Endothelial cell of umbilical vein (primary cell): ENCODE data around the gene PRKAR1B. TPM values are rescaled to one million over a fixed set of nuclear protein-coding genes. Genes with fewer than 3 reads are reported as not detected.

ENCODE experiments used
- BruUV-seq: library from RNA; stranded (reverse); fragments of 400-500 nt; replicated peaks from 2 replicates; lab custom pipeline; 2021; lab: Mats Ljungman, UMichigan
- CTCF ChIA-PET: fragments of 300-600, 350-600 bp; sonication (Branson Sonifier 250); formaldehyde crosslinking; loops from one replicate; lab custom pipeline; 2021; ENCODE audit warnings: antibody characterized with exemption, inconsistent platforms; lab: Charles Lee
- POLR2A ChIA-PET: fragments of 300-600, 350-600 bp; sonication (Branson Sonifier 250); formaldehyde crosslinking; loops from one replicate; lab custom pipeline; 2021; ENCODE audit warnings: antibody characterized with exemption, inconsistent platforms; lab: Charles Lee
- DNase-seq: peaks from one replicate; pipeline ENCODE4 v3.0.0-alpha.2; 2011; ENCODE audit warnings: low read depth, low spot score
- FAIRE-seq: peaks from 2 replicates; lab custom pipeline; 2011; peaks lifted over from hg19 to GRCh38; lab: Jason Lieb, UNC
- H2AFZ ChIP-seq: 2 replicates; pipeline ENCODE4 v1.6.0; 2012; ENCODE audit warnings: low read depth, low read length, control low read depth, inconsistent platforms
- H3K27ac ChIP-seq: 2 replicates; pipeline ENCODE4 v1.5.1; 2011; ENCODE audit warnings: low read depth, mild to moderate bottlenecking, control low read depth, low read length, moderate library complexity; ENCODE audit not compliant: insufficient read depth
- H3K27me3 ChIP-seq, 2 experiments: 2 replicates each; pipeline versions ENCODE4 v1.6.0 to v1.6.1; 2011; ENCODE audit warnings: low read length in 2 of 2, mixed read lengths in 1 of 2; ENCODE audit not compliant: control insufficient read depth in 2 of 2, insufficient read depth in 2 of 2
- H3K36me3 ChIP-seq, 2 experiments: 2 replicates in 1 of 2; 3 replicates in 1 of 2; pipeline ENCODE4 v1.5.1; 2011; ENCODE audit warnings: low read length in 2 of 2, mild to moderate bottlenecking in 1 of 2, moderate library complexity in 1 of 2; ENCODE audit not compliant: control insufficient read depth in 2 of 2, insufficient read depth in 2 of 2; ENCODE audit errors: extremely low read depth in 1 of 2
- H3K4me1 ChIP-seq: 3 replicates; pipeline ENCODE4 v1.5.1; 2011; ENCODE audit warnings: mild to moderate bottlenecking, low read length; ENCODE audit not compliant: control insufficient read depth, insufficient read depth; ENCODE audit errors: extremely low read depth
- H3K4me2 ChIP-seq: 2 replicates; pipeline ENCODE4 v1.6.1; 2011; ENCODE audit warnings: low read length, control low read depth, mixed read lengths; ENCODE audit not compliant: insufficient read depth
- H3K4me3 ChIP-seq, 3 experiments: fragments of 200-600 bp in 1 of 3; sonication (generic), shearing (Covaris generic) in 1 of 3; replicated peaks in 1 of 3; 2 replicates each; pipeline ENCODE4 v1.5.1; 2011 to 2016; ENCODE audit warnings: control low read depth in 3 of 3, low read length in 3 of 3, mild to moderate bottlenecking in 2 of 3, inconsistent platforms in 1 of 3, low read depth in 1 of 3, moderate library complexity in 1 of 3; ENCODE audit not compliant: insufficient read depth in 1 of 3
- H3K79me2 ChIP-seq: 2 replicates; pipeline ENCODE4 v1.6.0; 2012; ENCODE audit warnings: low read length, inconsistent platforms; ENCODE audit not compliant: control insufficient read depth, insufficient read depth
- H3K9ac ChIP-seq: replicated peaks from 2 replicates; pipeline ENCODE3; 2011; ENCODE audit warnings: low read length, control low read depth; ENCODE audit not compliant: insufficient read depth; ENCODE audit errors: extremely low read depth
- H3K9me1 ChIP-seq: replicated peaks from 3 replicates; pipeline ENCODE4 v1.6.0; 2011; ENCODE audit warnings: mild to moderate bottlenecking, low read length; ENCODE audit not compliant: control insufficient read depth, insufficient read depth; ENCODE audit errors: extremely low read depth
- H3K9me3 ChIP-seq: replicated peaks from 2 replicates; pipeline ENCODE4 v1.5.1; 2012; ENCODE audit warnings: low read length, inconsistent platforms; ENCODE audit not compliant: control insufficient read depth, insufficient read depth
- H4K20me1 ChIP-seq: replicated peaks from 2 replicates; pipeline ENCODE3; 2011; ENCODE audit warnings: mild to moderate bottlenecking, low read length; ENCODE audit not compliant: control insufficient read depth, insufficient read depth; ENCODE audit errors: extremely low read depth
- EZH2 ChIP-seq: IDR thresholded peaks from 2 replicates; pipeline ENCODE4 v1.6.1; 2012; ENCODE audit warnings: borderline replicate concordance, low read depth, mild to moderate bottlenecking, moderate library complexity, low read length, inconsistent platforms; ENCODE audit not compliant: severe bottlenecking
- FOS ChIP-seq: IDR thresholded peaks from 2 replicates; pipeline ENCODE4 v1.6.1; 2011; ENCODE audit warnings: mild to moderate bottlenecking, low read length, moderate library complexity, borderline replicate concordance; ENCODE audit not compliant: insufficient read depth
- GATA2 ChIP-seq: IDR thresholded peaks from 2 replicates; pipeline ENCODE4 v1.7.0; 2011; ENCODE audit warnings: low read depth, mild to moderate bottlenecking, moderate library complexity, mixed read lengths, low read length; ENCODE audit not compliant: insufficient read length, insufficient read depth
- JUN ChIP-seq: IDR thresholded peaks from 2 replicates; pipeline ENCODE4 v1.6.1; 2011; ENCODE audit warnings: borderline replicate concordance, low read depth; ENCODE audit not compliant: insufficient read length, insufficient read depth
- MYC ChIP-seq: IDR thresholded peaks from one replicate; pipeline ENCODE4 v1.6.1; 2011; ENCODE audit warnings: mild to moderate bottlenecking, low read depth, low read length
- POLR2A ChIP-seq: IDR thresholded peaks from 2 replicates; pipeline ENCODE4 v1.6.1; 2012; ENCODE audit warnings: low read depth, mild to moderate bottlenecking, control low read depth, low read length
- POLR2AphosphoS5 ChIP-seq: IDR thresholded peaks from 2 replicates; pipeline ENCODE4 v1.6.1; 2012; ENCODE audit warnings: low read depth, mild to moderate bottlenecking, control low read depth, low read length, moderate library complexity; ENCODE audit not compliant: insufficient read depth
- dilution Hi-C: fragments of 300-500 bp; cut with MboI; formaldehyde crosslinking; loops from one replicate; pipeline ENCODE4 v1.15.0; 2019; ENCODE audit warnings: low sequenced_read_pairs; ENCODE audit not compliant: extremely low pct_ligation_motif_present
- intact Hi-C: fragments of 100-400 bp; cut with micrococcal nuclease; formaldehyde crosslinking; loops from one replicate; pipeline ENCODE4 v1.10.0; 2022
- polyA plus RNA-seq, 4 experiments: library from polyadenylated mRNA; depleted of rRNA in 3 of 4; stranded (reverse) in 3 of 4; unstranded in 1 of 4; fragments of >200 nt; gene quantifications; 2 replicates each; pipeline versions ENCODE4 v1.2.1 to v1.2.3, GENCODE V29; 2011 to 2012; ENCODE audit warnings: missing spikeins in 1 of 4
- total RNA-seq: library from RNA; stranded (reverse); gene quantifications from 2 replicates; pipeline ENCODE4 v1.2.3, GENCODE V29; 2021
- TF ChIP-seq, protein P1 (sequence below): IDR thresholded peaks from 2 replicates; pipeline ENCODE4 v1.6.1; 2011; ENCODE audit not compliant: insufficient read depth, insufficient read length
- TF ChIP-seq, protein P2 (sequence below), 2 donors: IDR thresholded peaks; 1 replicate in 1 of 2; 2 replicates in 1 of 2; pipeline ENCODE4 v1.5.1; 2011; ENCODE audit warnings: low read length in 2 of 2, mild to moderate bottlenecking in 2 of 2, moderate library complexity in 2 of 2, control low read depth in 1 of 2, inconsistent platforms in 1 of 2, low read depth in 1 of 2; ENCODE audit not compliant: insufficient read depth in 1 of 2; ENCODE audit errors: extremely low read depth in 1 of 2

PRKAR1B gene
- total and polyA plus RNA-seq, 2 donors (not counting 3 experiments of a cell fraction or from before 2014, with no cell fraction given) = 15.4 to 29.2 TPM

- no peaks in the 10 kb centered on the region for H3K36me3 ChIP-seq
- ChIA-PET POLR2A (no interaction called here), CTCF (no interaction called here)
- no peaks in the 10 kb centered on the region for H3K9me3 ChIP-seq
- H3K9me1 ChIP-seq = no peaks in the 10 kb centered on the region
- H3K4me2 ChIP-seq = no peak overlapping the region
- no TSS peak for BruUV-seq
- DNase-seq (no peak), FAIRE-seq (no peak)
- no peak overlapping the region for H3K4me3 ChIP-seq
- intact Hi-C loops (no loop called here), dilution Hi-C loops (no loop called here)
- no peak overlapping the region for H3K9ac ChIP-seq
- TF ChIP-seq, protein P1, sequence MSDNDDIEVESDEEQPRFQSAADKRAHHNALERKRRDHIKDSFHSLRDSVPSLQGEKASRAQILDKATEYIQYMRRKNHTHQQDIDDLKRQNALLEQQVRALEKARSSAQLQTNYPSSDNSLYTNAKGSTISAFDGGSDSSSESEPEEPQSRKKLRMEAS = no peak
- no peak for TF ChIP-seq MYC
- TF ChIP-seq EZH2 = no peak
- TF ChIP-seq, protein P2, sequence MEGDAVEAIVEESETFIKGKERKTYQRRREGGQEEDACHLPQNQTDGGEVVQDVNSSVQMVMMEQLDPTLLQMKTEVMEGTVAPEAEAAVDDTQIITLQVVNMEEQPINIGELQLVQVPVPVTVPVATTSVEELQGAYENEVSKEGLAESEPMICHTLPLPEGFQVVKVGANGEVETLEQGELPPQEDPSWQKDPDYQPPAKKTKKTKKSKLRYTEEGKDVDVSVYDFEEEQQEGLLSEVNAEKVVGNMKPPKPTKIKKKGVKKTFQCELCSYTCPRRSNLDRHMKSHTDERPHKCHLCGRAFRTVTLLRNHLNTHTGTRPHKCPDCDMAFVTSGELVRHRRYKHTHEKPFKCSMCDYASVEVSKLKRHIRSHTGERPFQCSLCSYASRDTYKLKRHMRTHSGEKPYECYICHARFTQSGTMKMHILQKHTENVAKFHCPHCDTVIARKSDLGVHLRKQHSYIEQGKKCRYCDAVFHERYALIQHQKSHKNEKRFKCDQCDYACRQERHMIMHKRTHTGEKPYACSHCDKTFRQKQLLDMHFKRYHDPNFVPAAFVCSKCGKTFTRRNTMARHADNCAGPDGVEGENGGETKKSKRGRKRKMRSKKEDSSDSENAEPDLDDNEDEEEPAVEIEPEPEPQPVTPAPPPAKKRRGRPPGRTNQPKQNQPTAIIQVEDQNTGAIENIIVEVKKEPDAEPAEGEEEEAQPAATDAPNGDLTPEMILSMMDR (IDR thresholded peaks at IDR 0.05; ENCODE audit: extremely low read depth in 1 of 2, insufficient read depth in 1 of 2, low read depth in 1 of 2, low read length in 2 of 2) = no peak
- TF ChIP-seq POLR2A = no peak
- TF ChIP-seq POLR2AphosphoS5 = no peak
- no peak for TF ChIP-seq JUN
- TF ChIP-seq FOS = no peak
- no peak for TF ChIP-seq GATA2
- no peaks in the 10 kb centered on the region for H3K27me3 ChIP-seq
- no peaks in the 10 kb centered on the region for H4K20me1 ChIP-seq
- no peak overlapping the region for H2AFZ ChIP-seq
- H3K4me1 ChIP-seq = no peaks in the 10 kb centered on the region
- H3K79me2 ChIP-seq = no peaks in the 10 kb centered on the region
- H3K27ac ChIP-seq = no peak overlapping the region
Measured at GRCh38 chr7:569071-569855, 157.8 kb downstream of the PRKAR1B start.
